Measurements from ENCODE around the gene SCG3. TPM values are rescaled to one million over a fixed set of nuclear protein-coding genes. Genes with fewer than 3 reads are reported as not detected.

The SCG3 gene
- polyA plus RNA-seq, 1 donor from 2014 or later: not detected

- no peaks in the 10 kb centered on the region for H3K9me3 Mint-ChIP-seq
Measured at GRCh38 chr15:51706291-51706690, 25.0 kb downstream of the SCG3 start.

DNA sequence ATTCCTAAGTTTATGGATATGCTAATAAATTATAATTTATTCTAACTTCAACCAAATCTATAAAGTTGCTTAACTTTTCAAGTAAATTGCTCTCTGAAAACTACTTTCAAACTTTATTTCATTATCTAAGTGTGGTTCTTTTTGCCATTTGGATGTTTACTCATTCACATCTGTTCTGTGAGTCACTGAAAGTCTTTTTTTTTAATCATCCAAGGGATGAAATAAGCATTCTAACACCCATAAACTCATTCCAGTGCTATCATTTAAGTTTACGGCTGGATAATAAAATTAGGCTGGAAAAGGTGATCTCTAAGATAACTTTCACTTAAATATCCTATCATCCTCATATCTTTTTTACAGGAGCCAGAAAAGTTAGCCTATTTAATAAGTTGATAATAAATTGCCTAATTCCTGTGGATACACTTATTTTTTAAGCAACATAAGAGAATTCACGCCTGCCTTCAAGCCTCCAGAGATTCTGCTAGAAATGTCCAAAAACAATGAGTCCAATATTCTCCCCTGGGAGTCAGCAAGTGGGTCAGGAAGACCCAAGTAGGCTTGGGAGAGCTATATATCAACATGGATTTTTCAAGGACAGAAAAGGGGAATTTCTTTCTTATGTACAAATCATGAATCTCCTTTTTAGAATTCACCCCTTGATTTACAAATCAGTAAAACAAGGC, 25.8 kb downstream of the SCG3 start:
- Mint-ChIP-seq H3K36me3 (no peaks in the 10 kb centered on the region), H3K27ac (no peak overlapping the region), H3K4me1 (no peaks in the 10 kb centered on the region), H3K27me3 (no peaks in the 10 kb centered on the region), H3K9me3 (no peaks in the 10 kb centered on the region), H3K4me3 (peak overlapping the region in 1 of 4 donors; percentile 47)

More at GRCh38 chr15:51706291-51706690, 25.0 kb downstream of the SCG3 start:
- Mint-ChIP-seq H3K36me3 (no peaks in the 10 kb centered on the region), H3K27me3 (no peaks in the 10 kb centered on the region), H3K4me3 (no peak overlapping the region), H3K4me1 (no peaks in the 10 kb centered on the region), H3K27ac (no peak overlapping the region)

GRCh38 chr15:51708013-51708412, 26.7 kb downstream of the SCG3 start:
- Mint-ChIP-seq H3K27ac (no peak overlapping the region), H3K27me3 (no peaks in the 10 kb centered on the region), H3K9me3 (no peaks in the 10 kb centered on the region), H3K4me3 (no peak overlapping the region), H3K36me3 (no peaks in the 10 kb centered on the region), H3K4me1 (no peaks in the 10 kb centered on the region)

DNA sequence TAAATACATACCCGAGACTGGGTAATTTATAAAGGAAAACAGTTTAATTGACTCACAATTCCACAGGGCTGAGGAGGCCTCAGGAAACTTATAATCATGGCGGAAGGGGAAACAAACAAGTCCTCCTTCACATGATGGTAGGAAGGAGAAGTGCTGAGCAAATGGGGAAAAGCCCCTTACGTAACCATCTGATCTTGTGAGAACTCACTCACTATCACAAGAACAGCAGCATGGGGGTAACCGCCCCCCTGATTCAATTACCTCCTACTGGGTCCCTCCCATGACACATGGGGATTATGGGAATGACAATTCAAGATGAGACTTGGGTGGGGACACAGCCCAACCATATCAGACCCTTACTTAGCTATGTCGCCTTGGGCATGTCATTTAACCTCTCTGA, 27.7 kb downstream of the SCG3 start:
- H3K4me3 Mint-ChIP-seq: no peak overlapping the region
- H3K4me1 Mint-ChIP-seq: no peaks in the 10 kb centered on the region
- H3K9me3 Mint-ChIP-seq: no peaks in the 10 kb centered on the region
- peaks cover 2% of the 10 kb centered on the region for H3K36me3 Mint-ChIP-seq
- H3K27ac Mint-ChIP-seq: no peak overlapping the region
- no peaks in the 10 kb centered on the region for H3K27me3 Mint-ChIP-seq

GRCh38 chr15:51714162-51714561, 32.9 kb downstream of the SCG3 start:
- Mint-ChIP-seq H3K36me3 (peaks cover 4% of the 10 kb centered on the region), H3K9me3 (no peaks in the 10 kb centered on the region), H3K27ac (peak overlapping the region in 1 of 3 donors; percentile 55), H3K4me1 (peaks cover 7 to 13% (median 9%) of the 10 kb centered on the region in 3 donors), H3K4me3 (no peak overlapping the region), H3K27me3 (no peaks in the 10 kb centered on the region)

- Mint-ChIP-seq H3K36me3 (peaks cover 4% of the 10 kb centered on the region), H3K4me3 (no peak overlapping the region), H3K9me3 (no peaks in the 10 kb centered on the region), H3K27me3 (no peaks in the 10 kb centered on the region), H3K27ac (no peak overlapping the region), H3K4me1 (peaks cover 9 to 21% (median 11%) of the 10 kb centered on the region in 3 donors)
Measured at GRCh38 chr15:51714911-51715310, 33.6 kb downstream of the SCG3 start.

- Mint-ChIP-seq H3K4me3 (no peak overlapping the region), H3K36me3 (peaks cover 9% of the 10 kb centered on the region), H3K27me3 (no peaks in the 10 kb centered on the region), H3K27ac (peak overlapping the region in 2 of 3 donors; percentile 9 to 53), H3K9me3 (no peaks in the 10 kb centered on the region), H3K4me1 (peaks cover 13 to 23% (median 14%) of the 10 kb centered on the region in 3 donors)
Measured at GRCh38 chr15:51718219-51718618, 36.9 kb downstream of the SCG3 start.

GRCh38 chr15:51718746-51719145, 37.4 kb downstream of the SCG3 start:
- Mint-ChIP-seq H3K4me3 (peak overlapping the region in 1 of 4 donors; percentile 37), H3K4me1 (peaks cover 14 to 23% (median 16%) of the 10 kb centered on the region in 3 donors), H3K36me3 (peaks cover 9% of the 10 kb centered on the region), H3K27ac (peak overlapping the region in 1 of 3 donors; percentile 53), H3K9me3 (no peaks in the 10 kb centered on the region), H3K27me3 (no peaks in the 10 kb centered on the region)

DNA sequence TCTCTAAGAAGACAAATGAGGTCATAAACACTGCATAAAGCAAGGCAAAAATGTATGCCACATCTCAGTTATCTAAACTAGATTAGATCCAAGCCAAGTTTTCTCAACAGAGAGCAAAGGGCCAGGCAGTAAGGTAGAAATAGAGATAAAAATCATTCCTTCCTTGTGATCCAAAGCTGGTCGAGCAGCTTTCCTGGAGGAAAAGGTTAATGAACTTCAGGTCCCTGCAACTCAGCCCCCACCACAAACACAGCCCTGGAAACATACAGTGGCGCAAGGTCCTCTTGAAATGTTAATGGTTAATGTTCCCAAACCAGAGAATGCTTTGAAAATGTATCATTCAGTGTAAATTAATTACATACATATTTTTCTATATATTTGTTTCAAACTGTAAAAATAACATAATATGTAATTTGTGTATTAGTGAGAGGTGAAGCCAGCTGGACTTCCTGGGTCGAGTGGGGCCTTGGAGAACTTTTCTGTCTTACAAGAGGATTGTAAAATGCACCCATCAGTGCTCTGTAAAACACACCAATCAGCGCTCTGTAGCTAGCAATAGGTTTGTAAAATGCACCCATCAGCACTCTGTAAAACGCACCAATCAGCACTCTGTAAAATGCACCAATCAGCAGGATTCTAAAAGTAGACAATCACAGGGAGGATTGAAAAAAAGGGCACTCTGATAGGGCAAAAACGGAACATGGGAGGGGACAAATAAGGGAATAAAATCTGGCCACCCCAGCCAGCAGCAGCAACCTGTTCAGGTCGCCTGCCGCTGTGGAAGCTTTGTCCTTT, 39.1 kb downstream of the SCG3 start:
- Mint-ChIP-seq H3K4me1 (peaks cover 20 to 29% (median 25%) of the 10 kb centered on the region in 3 donors), H3K36me3 (peaks cover 10% of the 10 kb centered on the region), H3K4me3 (no peak overlapping the region), H3K9me3 (no peaks in the 10 kb centered on the region), H3K27ac (no peak overlapping the region), H3K27me3 (no peaks in the 10 kb centered on the region)

DNA sequence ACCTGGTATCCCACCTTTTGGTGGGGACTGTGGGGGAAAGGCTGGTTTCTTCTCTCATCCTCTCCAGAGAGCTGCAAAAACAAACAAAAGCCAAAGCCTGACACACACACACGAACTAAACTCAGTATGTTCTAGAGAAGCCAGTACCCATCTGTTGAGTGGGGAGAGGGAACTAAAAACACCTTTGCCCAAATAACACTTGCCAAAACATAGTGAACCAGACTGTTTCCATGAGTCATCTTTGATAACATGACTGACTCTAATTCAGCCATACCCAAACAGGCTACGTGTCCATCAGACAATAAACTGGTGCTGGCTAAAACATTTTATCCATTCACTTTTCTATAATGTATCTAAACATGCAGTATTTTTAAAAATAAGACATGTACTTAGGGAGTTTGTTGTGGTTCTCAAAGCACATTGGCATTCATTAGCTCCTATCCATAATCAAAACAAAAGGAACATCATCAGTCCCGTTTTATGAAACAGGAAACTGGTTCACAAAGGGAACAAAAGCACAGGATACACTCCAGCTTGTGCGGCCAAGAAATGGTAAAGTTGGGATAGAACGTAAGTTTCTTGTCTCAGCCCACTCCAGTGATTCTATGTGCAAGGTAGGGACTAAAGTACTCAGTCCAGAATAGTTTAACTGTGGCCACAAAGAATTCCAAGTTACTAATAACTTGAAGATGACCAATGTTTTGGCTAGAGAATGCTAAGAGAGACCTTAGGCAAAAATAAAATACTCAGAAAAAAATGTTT, 40.1 kb downstream of the SCG3 start:
- H3K4me3 Mint-ChIP-seq: no peak overlapping the region
- peaks cover 23 to 33% (median 30%) of the 10 kb centered on the region in 3 donors for H3K4me1 Mint-ChIP-seq
- no peak overlapping the region for H3K27ac Mint-ChIP-seq
- no peaks in the 10 kb centered on the region for H3K27me3 Mint-ChIP-seq
- H3K36me3 Mint-ChIP-seq: peaks cover 10% of the 10 kb centered on the region
- no peaks in the 10 kb centered on the region for H3K9me3 Mint-ChIP-seq

DNA sequence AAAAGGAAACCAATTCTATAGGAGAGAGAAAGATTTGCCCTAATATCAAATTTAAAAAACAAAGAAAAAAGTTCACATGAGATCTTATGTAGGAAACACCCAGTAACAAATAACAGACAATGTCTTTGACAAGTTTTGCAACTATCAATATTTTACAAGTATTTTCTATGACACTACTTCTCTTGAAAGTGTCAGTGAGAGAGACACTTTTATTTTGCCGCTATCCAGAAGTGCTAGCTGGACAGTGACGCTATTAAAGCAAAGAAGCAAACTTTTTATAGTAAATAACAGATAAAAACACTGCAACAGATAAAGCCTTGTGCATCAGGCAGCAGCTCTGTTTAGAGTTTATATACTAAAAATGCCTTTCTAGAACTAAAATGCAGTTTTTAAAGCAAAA, 42.9 kb downstream of the SCG3 start:
- peak overlapping the region in 1 of 3 donors; percentile 64 for H3K27ac Mint-ChIP-seq
- peaks cover 36 to 43% (median 38%) of the 10 kb centered on the region in 3 donors for H3K4me1 Mint-ChIP-seq
- peak overlapping the region in 2 of 4 donors; percentile 47 to 77 for H3K4me3 Mint-ChIP-seq
- peaks cover 8% of the 10 kb centered on the region for H3K36me3 Mint-ChIP-seq
- H3K27me3 Mint-ChIP-seq: no peaks in the 10 kb centered on the region
- H3K9me3 Mint-ChIP-seq: no peaks in the 10 kb centered on the region

DNA sequence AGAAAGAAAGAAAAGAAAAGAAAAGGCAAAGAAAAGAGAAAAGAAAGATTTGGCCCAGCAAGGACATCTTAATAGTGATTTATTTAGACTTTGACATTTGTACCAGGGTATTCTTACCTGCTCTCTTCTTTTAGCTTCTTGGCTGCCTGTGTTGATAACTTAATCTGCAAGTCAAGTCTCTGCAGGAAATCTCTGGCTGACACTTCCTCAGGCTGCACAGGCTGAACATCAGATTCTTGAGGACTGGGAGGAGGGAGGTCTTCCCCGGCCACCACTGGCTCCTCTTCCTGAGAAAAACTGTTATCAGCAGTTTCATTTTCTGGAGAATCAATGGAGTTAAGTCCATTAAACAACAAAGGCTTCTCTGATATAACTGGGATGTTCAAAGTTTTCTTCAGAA, 43.4 kb downstream of the SCG3 start:
- Mint-ChIP-seq H3K27me3 (no peaks in the 10 kb centered on the region), H3K4me3 (peak overlapping the region in 1 of 4 donors; percentile 77)

GRCh38 chr15:51726302-51727073, 45.2 kb downstream of the SCG3 start:
- peaks cover 7% of the 10 kb centered on the region for H3K36me3 Mint-ChIP-seq
- H3K9me3 Mint-ChIP-seq: no peaks in the 10 kb centered on the region
- peak overlapping the region in 2 of 4 donors; percentile 70 to 83 for H3K4me3 Mint-ChIP-seq
- peaks cover 39 to 61% (median 45%) of the 10 kb centered on the region in 3 donors for H3K4me1 Mint-ChIP-seq
- H3K27ac Mint-ChIP-seq: peak overlapping the region; percentile 8 to 83 (median 33)
- H3K27me3 Mint-ChIP-seq: peaks cover 1% of the 10 kb centered on the region

More for the DNA sequence above, 43.4 kb downstream of the SCG3 start:
- Mint-ChIP-seq H3K27ac (peak overlapping the region in 1 of 3 donors; percentile 64), H3K9me3 (no peaks in the 10 kb centered on the region), H3K36me3 (peaks cover 8% of the 10 kb centered on the region), H3K4me1 (peaks cover 31 to 45% (median 37%) of the 10 kb centered on the region in 3 donors)

Measured in IgD-negative memory B cell (primary cell).